Effector memory CD4-positive, alpha-beta T cell (primary cell): Measurements from ENCODE around the gene ZNF57.

Experiments used
- DNase-seq, 3 donors: peaks; one replicate each; pipeline ENCODE4 v3.0.0-alpha.2; 2020
- H3K27ac ChIP-seq: 2 replicates; pipeline ENCODE4 v1.7.0; 2013; ENCODE audit warnings: mild to moderate bottlenecking, low read length, moderate library complexity; ENCODE audit not compliant: insufficient read depth, poor library complexity, severe bottlenecking
- H3K27me3 ChIP-seq: replicated peaks from 2 replicates; pipeline ENCODE4 v1.7.0; 2013; ENCODE audit warnings: mild to moderate bottlenecking, low read length; ENCODE audit not compliant: insufficient read depth, control insufficient read depth, poor library complexity, severe bottlenecking
- H3K36me3 ChIP-seq: 2 replicates; pipeline ENCODE4 v1.7.0; 2013; ENCODE audit warnings: mild to moderate bottlenecking, low read length, moderate library complexity; ENCODE audit not compliant: control insufficient read depth, insufficient read depth
- H3K4me1 ChIP-seq: 2 replicates; pipeline ENCODE4 v1.7.0; 2013; ENCODE audit warnings: low read length, mild to moderate bottlenecking; ENCODE audit not compliant: control insufficient read depth, insufficient read depth, poor library complexity, severe bottlenecking
- H3K4me3 ChIP-seq: 2 replicates; pipeline ENCODE4 v1.7.0; 2013; ENCODE audit warnings: low read length, low read depth, mild to moderate bottlenecking; ENCODE audit not compliant: insufficient read depth, poor library complexity, severe bottlenecking
- H3K9me3 ChIP-seq: 2 replicates; pipeline ENCODE4 v1.7.0; 2013; ENCODE audit warnings: mild to moderate bottlenecking, low read length, moderate library complexity; ENCODE audit not compliant: control insufficient read depth
- total RNA-seq, 3 donors: gene quantifications; one replicate each; lab custom pipeline; 2026; lab: John Stamatoyannopoulos, UW

ZNF57 gene
- total RNA-seq: 1.1 to 1.6 (median 1.2) reads per million in 3 donors

DNA sequence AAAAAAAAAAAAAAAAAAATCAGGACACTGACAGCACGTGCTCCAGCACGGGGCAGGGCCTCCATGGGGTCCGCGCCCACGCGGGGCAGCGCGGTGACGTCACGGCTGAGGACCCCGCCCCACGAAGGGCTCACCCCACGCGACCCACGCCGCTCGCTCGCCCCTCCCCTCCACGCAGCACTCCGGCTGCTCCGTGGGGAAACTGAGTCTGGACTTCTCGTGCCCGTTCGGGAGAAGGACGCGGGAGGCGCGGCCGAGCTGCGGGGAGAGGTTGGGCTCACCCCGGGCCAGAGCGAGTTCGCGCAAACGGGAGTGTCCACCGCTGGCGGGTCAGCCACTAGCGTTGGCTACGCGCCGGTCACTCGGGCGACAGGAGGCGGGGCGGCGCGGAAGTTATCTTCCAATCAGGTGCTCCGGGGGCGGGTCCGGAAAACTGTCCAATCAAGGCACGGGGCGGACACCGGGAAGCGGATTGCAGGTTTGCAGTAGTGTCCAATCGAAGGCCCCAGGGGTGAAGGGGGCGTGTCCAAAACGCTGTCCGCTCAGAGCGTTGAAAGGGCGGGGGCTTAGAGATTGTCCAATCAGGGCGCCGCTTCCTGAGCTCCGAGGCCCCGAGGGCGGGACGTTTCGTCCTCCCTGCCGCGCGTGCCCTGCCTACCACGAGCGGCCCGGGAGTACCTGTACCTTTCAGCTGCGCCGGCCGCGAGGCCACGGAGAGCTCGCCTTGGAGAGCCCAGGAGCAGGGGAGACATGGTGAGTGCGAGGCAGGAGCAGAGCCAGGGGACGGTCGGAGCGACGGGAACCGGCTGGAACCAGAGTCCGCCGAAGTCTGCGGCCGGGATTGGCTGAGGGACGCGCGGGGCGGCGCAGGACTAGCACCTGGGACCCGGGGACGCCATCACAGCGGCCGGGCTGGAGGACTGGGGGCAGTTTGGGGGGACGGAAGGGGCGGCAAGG, at the start of gene ZNF57:
Gene ZNF57, plus strand, starts transcription at position 633 of the 957 bp plus-strand sequence. Its CDS starts 118 bp downstream, at position 751.
- peak; percentile 92 to 98 (median 95) for DNase-seq
- H3K27me3 ChIP-seq: no peaks in the 10 kb centered on the region
- H3K9me3 ChIP-seq: no peaks in the 10 kb centered on the region
- H3K4me3 ChIP-seq: peak within 1 kb of the TSS; percentile 63
- no peaks in the 10 kb centered on the region for H3K36me3 ChIP-seq
- H3K27ac ChIP-seq: peak within 1 kb of the TSS; percentile 18
- H3K4me1 ChIP-seq: peaks cover 7% of the 10 kb centered on the region

DNA sequence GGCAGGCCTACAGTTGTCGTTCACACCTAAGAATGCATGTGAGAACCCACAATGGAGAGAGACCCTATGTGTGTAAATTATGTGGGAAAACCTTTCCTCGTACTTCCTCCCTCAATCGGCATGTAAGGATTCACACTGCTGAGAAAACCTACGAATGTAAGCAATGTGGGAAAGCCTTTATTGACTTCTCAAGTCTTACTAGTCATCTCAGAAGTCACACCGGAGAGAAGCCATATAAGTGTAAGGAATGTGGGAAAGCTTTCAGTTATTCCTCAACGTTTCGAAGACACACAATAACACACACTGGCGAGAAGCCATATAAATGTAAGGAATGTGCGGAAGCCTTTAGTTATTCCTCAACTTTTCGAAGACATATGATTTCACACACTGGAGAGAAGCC, 48.1 kb upstream of the ZNF57 start:
- peaks cover 10% of the 10 kb centered on the region for H3K9me3 ChIP-seq
- peaks cover 33% of the 10 kb centered on the region for H3K36me3 ChIP-seq

DNA sequence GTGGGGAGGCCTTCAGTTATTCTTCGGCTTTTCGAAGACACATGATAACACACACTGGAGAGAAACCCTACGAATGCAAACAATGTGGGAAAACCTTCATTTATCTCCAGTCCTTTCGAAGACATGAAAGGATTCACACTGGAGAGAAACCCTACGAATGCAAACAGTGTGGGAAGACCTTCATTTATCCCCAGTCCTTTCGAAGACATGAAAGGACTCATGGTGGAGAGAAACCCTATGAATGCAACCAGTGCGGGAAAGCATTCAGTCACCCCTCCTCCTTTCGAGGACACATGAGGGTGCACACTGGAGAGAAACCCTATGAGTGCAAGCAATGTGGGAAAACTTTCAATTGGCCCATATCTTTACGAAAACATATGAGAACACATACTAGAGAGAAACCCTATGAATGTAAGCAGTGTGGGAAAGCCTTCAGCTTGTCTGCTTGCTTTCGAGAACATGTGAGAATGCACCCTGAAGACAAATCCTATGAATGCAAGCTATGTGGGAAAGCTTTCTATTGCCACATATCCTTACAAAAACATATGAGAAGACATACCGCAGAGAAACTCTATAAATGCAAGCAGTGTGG, 47.6 kb upstream of the ZNF57 start:
- DNase-seq: no peak
- no peak overlapping the region for H3K27ac ChIP-seq
- peaks cover 33% of the 10 kb centered on the region for H3K36me3 ChIP-seq
- peaks cover 17% of the 10 kb centered on the region for H3K4me1 ChIP-seq
- H3K27me3 ChIP-seq: no peaks in the 10 kb centered on the region
- H3K9me3 ChIP-seq: peaks cover 10% of the 10 kb centered on the region
- no peak overlapping the region for H3K4me3 ChIP-seq

More for the DNA sequence above, 48.1 kb upstream of the ZNF57 start:
- no peak overlapping the region for H3K4me3 ChIP-seq
- H3K4me1 ChIP-seq: peaks cover 15% of the 10 kb centered on the region
- no peaks in the 10 kb centered on the region for H3K27me3 ChIP-seq
- DNase-seq: no peak
- H3K27ac ChIP-seq: no peak overlapping the region

DNA sequence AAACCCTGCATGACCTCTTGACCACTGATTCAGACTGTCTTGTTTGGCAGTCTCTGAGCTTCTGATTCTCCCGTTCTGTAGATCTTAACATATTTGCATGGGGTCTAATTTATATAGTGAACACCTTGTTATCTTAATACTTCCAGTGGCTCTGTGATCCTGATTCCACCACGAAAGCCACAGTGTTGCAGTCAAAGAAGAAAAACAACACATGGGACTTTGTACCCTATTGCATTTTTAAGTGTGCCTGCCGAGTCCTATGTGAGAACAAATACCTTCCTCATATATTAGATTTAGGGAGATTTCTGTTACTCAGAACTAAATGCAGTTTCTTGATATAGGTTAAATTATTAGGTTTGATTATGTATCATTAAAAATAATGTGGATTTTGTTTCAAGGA, 45.9 kb upstream of the ZNF57 start:
- Histone ChIP-seq H3K27ac (no peak overlapping the region), H3K4me3 (no peak overlapping the region), H3K27me3 (no peaks in the 10 kb centered on the region), H3K4me1 (peaks cover 17% of the 10 kb centered on the region), H3K9me3 (peaks cover 10% of the 10 kb centered on the region), H3K36me3 (peaks cover 33% of the 10 kb centered on the region)
- no peak for DNase-seq

DNA sequence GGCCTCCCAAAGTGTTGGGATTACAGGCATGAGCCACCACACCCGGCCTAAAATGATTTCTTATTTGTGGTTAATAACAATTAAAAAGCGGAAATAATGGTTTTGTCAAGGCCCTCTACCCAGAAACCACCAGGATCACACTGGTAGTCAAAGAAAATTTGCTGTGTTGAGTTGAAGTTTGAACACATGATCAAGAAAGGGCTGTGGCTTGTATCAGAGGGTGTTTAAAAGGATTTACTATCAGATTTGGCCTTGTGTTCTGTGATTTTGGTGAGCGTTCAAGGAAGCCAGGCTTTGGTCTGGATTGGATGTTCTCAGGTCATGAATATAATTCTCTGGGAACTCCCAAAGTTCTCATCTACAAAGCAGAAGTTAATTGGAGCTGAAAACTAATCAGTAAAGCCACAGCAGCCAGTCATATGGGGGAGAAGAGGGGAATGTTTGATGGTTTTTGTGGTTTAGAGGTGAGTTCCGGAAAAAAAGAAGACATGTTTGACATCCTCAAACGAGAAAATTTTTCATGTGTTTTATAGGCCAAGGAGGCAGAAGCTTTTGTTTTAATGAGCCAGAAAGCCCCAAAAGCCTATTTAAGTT, 44.2 kb upstream of the ZNF57 start:
- no peak for DNase-seq
- no peaks in the 10 kb centered on the region for H3K27me3 ChIP-seq
- no peak overlapping the region for H3K4me3 ChIP-seq
- H3K4me1 ChIP-seq: peaks cover 17% of the 10 kb centered on the region
- H3K27ac ChIP-seq: no peak overlapping the region
- peaks cover 10% of the 10 kb centered on the region for H3K9me3 ChIP-seq
- peaks cover 19% of the 10 kb centered on the region for H3K36me3 ChIP-seq

DNA sequence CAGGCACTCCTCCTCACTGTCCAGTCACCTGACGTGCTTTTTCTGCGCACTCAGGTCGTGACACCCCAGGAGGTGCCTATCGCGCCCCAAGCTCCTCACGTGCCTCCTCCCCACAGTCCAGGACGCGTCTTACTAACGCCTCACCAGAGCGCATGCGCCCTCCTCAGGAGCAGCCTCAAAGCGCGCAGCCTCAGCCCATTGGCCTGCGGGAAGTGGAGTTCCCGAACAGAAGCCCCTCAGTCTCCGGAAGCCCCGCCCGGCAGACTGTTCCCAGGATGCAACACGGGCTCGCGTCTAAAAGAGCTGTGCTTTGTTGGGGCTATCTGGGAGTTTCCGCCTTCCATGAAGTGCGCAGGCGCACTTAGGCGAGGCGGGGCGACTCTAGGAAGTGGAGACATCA, 41.9 kb upstream of the ZNF57 start:
- Histone ChIP-seq H3K27ac (no peak overlapping the region), H3K4me3 (no peak overlapping the region), H3K9me3 (no peaks in the 10 kb centered on the region)

DNA sequence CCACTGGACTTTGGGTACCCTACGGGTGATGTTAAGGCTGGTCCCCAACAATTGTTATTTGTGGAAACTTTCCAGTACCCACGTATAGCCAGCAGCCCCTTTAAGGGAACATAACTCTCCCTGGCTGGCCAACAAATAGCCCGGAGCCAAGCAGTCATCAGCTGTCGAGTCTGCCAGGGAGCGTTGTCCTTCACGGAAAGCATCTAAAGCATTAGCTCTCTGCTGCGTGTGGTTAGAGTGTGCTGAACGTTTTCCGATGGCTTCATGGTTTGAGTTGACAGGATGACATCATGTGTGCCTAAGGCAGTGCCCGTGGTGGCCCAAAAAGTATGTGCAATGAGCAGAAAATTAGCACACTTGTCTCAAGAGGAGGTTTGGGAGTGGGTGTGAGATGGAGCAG, 36.9 kb upstream of the ZNF57 start:
- no peaks in the 10 kb centered on the region for H3K9me3 ChIP-seq
- no peak for DNase-seq

More for the DNA sequence above, 41.9 kb upstream of the ZNF57 start:
- H3K36me3 ChIP-seq: no peaks in the 10 kb centered on the region
- no peak for DNase-seq
- no peaks in the 10 kb centered on the region for H3K27me3 ChIP-seq
- peaks cover 17% of the 10 kb centered on the region for H3K4me1 ChIP-seq

DNA sequence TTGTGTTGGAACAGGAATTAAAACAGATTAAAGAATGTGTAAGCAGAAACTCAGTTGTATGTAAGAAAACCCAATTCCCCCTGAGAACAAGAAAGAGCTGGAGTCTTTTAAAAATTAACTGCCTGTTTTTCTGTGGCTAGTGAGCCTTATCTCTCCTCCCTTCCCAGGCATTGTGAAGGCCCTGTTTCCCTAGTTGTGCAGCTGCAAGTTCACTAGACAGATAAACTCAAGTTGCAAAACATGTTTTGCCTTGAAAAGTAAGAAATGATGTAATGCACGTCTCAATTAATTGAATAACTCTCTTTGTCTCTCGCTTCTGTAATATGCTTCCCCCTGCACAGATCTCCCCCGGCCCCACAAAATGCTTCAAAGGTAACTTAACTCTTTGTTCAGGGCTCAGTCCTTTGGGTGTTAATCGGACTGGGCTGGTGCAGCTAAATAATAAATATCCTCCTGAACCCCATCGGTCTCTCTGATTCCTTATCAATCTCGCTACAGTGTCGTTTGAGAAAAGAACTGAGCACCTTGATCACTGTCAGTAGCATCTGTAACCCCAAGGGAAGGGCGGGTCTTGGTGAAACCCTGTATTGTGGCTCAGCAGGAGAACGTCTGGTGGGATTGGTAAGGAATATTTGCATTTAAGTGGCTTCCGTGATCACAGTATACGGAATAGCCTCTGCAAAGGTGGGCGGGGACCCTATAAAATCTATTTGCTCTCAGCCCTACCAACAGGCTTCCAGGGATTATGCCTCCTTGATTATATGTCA, 35.2 kb upstream of the ZNF57 start:
- no peaks in the 10 kb centered on the region for H3K27me3 ChIP-seq
- H3K9me3 ChIP-seq: no peaks in the 10 kb centered on the region
- H3K4me1 ChIP-seq: no peaks in the 10 kb centered on the region

More for the DNA sequence above, 36.9 kb upstream of the ZNF57 start:
- Histone ChIP-seq H3K36me3 (no peaks in the 10 kb centered on the region), H3K27me3 (no peaks in the 10 kb centered on the region), H3K27ac (no peak overlapping the region), H3K4me1 (no peaks in the 10 kb centered on the region), H3K4me3 (no peak overlapping the region)

DNA sequence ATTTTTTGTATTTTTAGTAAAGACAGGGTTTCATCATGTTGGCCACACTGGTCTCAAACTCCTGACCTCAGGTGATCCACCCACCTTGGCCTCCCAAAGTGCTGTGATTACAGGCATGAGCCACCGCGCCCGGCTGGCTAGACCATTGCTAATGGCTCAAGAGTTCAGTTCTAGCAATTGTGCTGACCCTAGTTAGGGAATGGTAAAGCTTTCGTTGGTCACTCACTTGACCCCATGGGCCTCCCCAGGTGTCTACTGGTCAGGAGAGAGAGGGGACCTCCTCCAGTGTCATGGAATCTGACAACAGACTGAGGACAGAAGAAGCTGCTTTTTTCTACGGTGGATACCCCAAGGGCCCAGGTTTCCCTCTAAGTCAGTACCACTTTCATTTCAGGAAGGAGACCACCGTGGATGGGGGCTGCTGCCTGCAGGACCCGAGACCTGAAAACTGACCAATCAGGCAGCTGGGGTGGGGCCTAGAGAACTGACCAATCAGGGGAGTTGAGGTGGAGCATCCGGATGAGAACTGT, 34.2 kb upstream of the ZNF57 start:
- Histone ChIP-seq H3K4me3 (no peak overlapping the region), H3K36me3 (no peaks in the 10 kb centered on the region)

More for the DNA sequence above, 35.2 kb upstream of the ZNF57 start:
- no peak overlapping the region for H3K27ac ChIP-seq
- no peak overlapping the region for H3K4me3 ChIP-seq
- DNase-seq: no peak
- H3K36me3 ChIP-seq: no peaks in the 10 kb centered on the region

More for the DNA sequence above, 34.2 kb upstream of the ZNF57 start:
- no peak for DNase-seq
- no peaks in the 10 kb centered on the region for H3K9me3 ChIP-seq
- no peaks in the 10 kb centered on the region for H3K4me1 ChIP-seq
- no peaks in the 10 kb centered on the region for H3K27me3 ChIP-seq
- no peak overlapping the region for H3K27ac ChIP-seq
